Ramos (cell line): ENCODE data around the gene EYA2.

ENCODE experiments used
- in situ Hi-C: fragments of 300-500 bp; cut with MboI; formaldehyde crosslinking; loops from one replicate; pipeline ENCODE4 v1.14.3; 2022; ENCODE audit warnings: low sequenced_read_pairs; ENCODE audit not compliant: unreplicated experiment

The EYA2 gene

DNA sequence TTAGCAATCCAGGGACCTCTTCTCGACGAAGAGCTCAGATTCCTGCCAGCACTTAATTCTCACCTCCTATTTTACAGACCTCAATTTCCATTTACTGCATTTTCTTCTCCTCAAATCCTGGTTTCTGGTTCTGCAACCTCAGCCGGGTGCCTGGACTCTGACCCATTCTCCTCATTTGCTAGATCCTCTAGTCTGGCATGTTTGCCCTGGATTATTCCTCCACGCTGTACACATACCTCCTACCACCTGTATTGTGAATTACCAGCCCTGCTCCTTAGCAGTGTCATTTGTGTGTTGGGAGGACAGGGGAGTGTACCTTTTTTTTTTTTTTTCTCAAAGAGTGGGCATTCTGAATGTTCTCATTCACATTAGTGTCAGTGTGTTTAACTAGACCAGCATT lies 257.4 kb downstream of the EYA2 start:
- in situ Hi-C loops: no loop called here

DNA sequence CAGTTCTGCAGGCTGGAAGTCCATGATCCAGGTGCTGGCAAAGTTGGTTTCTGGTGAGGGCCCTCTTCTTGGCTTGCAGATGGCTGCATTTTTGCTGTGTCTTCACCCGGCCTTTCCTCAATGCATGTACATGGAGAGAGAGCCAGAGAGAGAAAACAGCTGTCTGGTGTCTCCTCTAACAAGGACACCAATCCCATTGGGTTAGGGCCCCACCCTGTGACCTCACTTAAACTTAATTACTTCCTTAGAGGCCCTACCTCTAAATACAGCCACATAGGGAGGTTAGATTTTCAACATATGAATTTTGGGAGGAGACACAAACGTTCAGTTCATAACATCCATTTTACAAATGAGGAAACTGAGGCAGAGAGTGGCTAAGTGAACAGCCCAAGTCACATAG lies 259.4 kb downstream of the EYA2 start:
- in situ Hi-C loops: no loop called here

DNA sequence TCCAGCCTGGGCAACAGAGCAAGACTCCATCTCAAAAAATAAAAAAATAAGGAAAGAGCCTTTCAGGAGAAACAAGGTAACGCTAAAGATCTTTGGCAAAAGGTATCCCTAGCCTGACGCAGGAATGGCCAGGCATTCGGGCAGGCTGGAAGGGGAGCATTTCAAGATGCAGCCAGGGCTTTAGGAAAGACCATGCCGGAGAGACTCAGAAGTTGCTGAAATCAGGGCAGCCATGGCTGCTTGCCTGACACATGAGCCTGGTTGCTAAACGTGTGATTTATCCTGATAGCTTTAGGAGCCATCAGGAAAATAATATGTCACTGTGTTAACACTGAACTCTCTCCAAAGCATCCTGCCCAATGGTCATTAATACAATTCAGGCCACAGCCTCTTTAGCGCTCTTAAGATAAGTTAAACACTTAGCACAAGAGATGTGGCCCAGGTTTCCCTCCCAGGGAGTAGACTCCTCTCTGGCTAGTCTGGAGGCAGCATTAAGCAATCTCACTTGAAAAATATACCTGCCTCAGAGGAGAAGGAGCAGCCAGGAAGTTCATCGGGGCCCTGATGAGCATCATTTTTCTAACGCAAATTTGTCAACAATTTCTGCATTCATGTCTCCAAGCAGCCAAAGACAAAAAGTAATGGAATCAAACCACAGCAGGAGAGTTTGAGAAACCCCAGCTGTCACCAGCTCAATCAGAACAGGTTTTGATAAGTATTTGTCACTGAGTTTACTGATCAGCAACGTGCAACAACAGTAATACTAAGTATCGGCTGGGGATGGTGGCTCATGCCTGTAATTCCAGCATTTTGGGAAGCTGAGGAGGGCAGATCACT lies 261.9 kb downstream of the EYA2 start:
- in situ Hi-C loops: no loop called here

DNA sequence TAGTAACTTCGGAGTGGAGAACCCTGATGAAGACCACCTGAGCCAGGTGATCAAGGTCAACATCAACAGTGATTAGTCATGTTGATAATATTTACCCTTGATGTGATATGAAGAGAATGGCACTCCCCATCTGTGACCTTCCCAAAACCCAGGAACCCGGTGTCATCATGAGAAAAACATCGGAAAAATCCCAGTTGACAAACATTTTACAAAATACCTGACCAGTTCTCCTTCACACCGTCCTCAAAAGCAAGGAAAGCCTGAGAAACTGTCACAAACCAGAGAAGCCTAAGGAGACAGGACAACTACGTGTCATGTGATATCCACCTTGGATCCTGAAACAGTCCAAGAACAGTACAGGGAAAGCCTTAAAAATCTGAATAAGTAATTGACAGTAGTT lies 264.5 kb downstream of the EYA2 start:
- in situ Hi-C loops: no loop called here

DNA sequence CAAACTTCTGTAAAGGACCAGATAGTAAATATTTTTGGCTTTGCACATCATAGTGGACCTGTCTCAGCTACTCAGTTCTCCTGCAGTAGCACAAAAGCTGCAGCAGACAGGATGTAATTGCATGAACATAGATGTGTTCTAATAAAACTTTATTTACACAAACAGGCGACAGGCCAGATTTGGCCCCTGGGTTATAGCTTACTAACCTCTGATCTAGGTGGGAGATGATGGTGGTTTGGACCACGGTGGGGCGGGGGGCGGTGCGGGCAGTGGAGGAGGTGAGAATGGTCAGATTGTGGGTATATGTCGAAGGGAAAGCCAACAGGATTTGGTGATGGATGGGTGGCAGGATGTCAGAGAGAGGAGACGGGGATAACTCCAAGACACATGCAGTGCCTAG lies 265.6 kb downstream of the EYA2 start:
- in situ Hi-C loops: no loop called here

DNA sequence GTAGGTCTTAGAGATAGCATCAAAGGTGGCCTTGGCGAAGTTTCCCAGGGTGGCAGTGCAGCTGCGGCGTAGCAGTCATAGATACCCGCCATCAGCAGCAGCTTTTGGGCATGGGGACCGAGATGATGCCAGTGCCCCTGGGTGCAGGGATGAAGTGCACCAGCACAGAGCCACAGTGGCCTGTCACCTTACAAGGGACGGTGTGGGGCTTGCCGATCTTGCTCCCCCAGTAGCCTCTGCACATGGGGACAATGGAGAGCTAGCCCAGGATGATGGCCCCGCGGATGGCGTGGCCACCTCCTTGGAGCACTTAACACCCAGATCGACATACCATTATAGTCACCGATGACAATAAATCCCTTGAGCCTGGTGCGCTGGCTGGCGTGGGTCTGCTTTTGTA lies 266.3 kb downstream of the EYA2 start:
- in situ Hi-C loops: no loop called here

DNA sequence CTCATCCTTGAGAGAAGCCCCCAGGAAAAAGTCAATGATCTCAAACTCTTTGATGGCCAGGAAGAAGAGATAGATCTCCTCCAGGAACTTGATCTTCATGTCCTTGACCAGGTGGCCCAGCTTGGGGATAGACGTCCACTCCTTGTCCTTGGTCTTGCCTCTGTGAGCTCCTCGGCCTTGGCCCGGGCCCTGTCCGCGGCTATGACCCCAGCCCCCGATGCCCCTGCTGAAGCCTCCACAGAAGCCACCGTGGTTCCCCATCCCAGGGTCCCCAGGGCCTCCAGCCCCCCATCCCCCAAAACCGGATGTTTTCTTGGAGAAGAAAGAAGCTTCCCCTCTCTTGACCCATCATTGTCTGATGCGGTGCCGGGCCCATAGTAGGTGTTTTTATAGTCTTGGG lies 266.8 kb downstream of the EYA2 start:
- in situ Hi-C loops: no loop called here

DNA sequence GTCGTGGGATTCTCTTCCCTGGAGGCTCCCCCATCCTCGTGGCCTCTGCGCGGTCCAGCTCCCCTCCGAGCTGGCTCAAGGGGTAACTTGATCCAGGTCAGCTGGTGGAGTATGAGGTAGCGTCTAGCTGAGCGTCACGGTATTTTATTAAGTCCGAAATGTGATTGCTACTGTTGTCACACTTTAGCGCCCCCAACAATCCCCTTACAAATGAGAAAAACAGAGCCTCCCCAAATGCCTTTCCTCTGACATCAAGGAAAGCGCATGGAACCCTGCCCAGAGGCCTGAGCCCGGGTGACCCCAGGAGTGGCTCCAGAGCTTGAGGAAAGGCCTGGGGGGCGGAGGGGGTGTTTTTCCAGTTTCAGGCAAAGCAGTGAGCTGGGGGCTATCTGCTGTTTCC lies 269.5 kb downstream of the EYA2 start:
- in situ Hi-C loops: no loop called here

DNA sequence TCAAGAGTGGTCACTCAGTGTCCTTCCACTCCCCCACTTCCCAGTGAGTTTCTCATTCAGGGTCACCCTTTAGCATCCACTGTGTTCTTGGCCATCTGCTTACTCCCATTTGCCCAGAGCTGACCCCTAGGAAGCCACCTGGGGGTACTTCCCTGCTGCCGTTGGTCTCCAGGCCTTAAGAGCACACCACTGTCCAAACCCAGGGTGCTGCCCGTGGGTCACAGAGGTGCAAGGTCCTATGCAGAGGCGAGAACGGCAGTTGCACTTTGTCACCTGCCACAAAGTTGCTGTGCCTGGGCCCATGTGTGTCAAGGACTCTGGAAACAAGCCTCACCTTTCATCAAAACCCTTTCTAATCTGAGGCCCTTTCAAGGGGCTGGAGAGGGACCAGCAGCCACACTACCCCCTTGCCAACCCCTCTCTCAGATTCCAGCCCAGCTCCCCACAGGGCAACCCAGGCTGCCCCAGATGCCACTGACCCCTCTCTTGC lies 270.8 kb downstream of the EYA2 start:
- in situ Hi-C loops: no loop called here

DNA sequence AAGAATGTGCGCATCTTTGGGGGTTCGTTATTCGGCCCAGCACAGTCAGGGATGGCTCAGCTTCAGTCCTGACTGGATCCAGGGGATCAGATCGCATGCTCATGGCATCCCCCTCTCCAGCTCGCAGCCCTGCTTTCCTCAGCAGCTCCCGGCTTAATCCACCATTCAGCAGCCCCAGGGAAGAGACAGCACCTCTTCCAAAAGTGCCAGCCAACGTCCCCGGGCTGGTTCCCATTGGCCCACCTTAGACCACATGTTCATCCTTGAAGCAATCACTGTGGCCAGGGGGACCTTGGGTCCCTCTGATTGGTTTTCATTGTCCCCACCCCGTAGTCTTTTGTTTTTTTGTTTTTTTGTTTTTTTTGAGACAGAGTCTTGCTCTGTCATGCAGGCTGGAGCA lies 273.2 kb downstream of the EYA2 start:
- in situ Hi-C loops: no loop called here

DNA sequence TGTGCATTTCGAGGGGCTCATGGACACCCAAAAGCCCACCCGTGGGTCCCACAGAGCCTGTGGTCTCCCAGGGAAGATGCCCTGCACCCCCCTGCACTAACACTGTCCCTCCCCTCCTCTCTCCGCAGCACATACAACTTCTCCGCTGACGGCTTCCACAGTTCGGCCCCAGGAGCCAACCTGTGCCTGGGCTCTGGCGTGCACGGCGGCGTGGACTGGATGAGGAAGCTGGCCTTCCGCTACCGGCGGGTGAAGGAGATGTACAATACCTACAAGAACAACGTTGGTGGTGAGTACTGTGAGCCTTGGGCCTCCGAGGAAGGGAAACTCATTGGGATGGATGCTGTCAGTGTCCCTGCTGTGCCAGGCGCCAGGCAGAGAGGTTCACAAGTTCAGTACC lies 277.9 kb downstream of the EYA2 start:
- in situ Hi-C loops: no loop called here

DNA sequence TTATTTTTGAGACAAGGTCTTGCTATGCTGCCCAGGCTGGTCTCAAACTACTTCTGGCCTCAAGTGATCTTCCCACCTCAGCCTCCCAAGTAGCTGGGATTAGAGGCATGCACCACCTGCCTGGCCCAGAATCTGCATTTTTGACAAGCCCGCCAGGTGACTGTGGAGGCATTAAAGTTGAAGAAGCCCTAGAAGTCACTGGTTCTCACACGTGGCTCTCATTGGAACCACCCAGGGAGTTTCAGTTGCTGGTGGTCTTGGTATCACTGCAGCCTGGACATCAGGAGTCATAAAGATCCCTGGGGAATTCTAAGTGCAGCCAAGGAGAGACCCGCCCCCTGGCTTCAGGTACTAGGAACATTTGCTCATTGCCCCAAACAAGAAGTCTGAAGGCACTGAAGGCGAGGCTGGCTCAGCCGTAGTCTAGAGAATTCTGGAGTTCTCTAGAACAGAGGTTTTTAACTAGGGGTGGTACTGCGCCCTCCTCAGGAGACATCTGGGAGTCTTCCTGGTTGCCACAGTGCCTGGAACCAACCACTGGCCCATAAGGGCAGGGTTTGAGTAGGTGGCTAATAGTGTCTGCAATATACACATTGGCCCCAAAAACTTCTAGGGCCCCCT lies 279.1 kb downstream of the EYA2 start:
- in situ Hi-C loops: no loop called here

DNA sequence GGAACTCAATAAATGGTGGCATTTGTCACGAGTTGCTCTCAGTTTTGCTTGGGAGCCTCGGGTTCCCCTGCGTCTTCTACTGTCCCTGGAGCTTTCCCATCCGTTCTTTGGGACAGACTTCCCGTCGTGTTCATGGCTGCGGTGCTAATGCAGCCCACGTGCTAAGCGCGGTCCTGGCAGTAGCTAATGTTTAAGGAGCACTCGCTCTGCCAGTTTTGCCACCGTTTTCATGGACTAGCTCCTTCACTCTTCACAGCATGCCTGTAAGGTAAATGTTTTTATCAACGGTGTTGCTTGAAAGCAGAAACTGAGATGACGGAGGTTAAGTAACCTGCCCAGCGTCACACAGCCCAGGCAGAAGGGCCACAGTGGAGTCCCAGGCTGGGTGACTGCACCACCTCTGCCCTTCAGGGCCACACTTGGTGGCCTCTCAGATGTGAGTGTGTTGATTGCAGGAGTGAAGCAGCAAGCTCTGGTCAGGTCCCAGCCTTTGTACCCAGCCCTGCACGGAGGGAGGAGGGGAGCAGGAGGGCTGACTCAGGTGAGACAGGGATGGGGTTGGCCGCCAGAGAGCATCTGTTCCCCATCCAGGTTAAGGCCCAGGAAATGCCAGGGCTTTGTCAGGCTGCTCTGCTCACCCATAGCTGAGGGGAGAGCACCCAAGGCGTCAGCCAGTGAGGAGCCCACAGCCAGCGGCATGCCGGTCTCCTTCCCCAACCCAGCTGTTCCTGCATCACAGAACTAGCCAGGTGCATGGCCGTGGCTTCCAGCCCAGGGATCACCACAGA lies 280.0 kb downstream of the EYA2 start:
- in situ Hi-C loops: loop anchor here (25.0 kb wide), 1 partner anchor 1438 kb away; no protein-coding TSS in a partner anchor

DNA sequence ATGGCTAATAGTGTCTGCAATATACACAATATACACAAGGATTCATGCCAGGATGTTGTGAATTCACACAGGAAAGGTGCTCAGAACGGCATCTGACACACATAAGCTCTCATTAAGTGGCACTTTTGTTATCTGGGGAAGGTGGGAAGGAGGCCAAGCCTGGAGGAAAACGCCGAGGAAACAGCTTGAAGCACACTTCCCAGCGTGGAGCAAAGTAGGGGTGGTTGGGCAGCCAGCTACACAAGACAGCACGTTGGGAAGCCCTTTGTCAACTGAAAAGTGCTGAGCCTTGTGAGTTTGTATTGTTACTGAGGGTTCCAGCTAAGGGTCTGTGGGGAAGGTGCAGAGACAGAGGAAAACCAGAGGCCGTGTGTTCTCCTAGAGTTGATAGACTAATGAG lies 280.9 kb downstream of the EYA2 start:
- in situ Hi-C loops: loop anchor here (25.0 kb wide), 1 partner anchor 1437 kb away; no protein-coding TSS in a partner anchor

DNA sequence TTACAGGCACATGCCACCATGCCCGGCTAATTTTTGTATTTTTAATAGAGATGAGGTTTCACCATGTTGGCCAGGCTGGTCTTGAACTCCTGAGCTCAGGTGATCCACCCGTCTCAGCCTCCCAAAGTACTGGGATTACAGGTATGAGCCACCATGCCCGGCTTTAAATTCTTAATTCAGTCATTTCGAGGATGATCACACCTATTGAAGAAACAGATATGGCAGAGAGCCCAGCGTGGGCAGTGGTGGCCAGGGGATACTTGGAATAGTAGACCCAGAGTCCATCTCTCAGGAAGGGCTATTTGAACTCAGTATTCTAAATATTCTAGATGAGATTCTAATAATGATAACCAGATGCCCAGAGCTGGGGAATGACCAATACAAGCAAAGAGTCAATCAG lies 281.6 kb downstream of the EYA2 start:
- in situ Hi-C loops: loop anchor here (25.0 kb wide), 1 partner anchor 1436 kb away; no protein-coding TSS in a partner anchor

DNA sequence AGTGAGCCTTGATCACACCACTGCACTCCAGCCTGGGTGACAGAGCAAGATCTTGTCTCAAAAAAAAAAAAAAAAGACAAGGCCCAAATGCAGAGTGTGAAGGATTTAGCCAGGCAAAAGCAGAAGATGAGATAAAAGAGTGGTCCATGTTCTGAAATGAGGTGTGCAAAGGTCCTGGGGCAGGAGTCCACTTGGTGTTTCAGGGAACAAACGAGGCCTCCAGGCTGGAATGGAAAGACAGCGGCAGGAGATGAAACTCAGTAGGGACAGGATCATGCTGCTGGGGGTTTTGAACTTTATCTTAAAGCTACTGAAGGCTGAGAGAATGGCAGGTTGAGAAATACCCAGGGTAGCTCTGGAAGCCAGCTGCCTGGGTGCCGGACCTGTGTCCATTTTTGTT lies 283.6 kb downstream of the EYA2 start:
- in situ Hi-C loops: loop anchor here (25.0 kb wide), 1 partner anchor 1434 kb away; no protein-coding TSS in a partner anchor

DNA sequence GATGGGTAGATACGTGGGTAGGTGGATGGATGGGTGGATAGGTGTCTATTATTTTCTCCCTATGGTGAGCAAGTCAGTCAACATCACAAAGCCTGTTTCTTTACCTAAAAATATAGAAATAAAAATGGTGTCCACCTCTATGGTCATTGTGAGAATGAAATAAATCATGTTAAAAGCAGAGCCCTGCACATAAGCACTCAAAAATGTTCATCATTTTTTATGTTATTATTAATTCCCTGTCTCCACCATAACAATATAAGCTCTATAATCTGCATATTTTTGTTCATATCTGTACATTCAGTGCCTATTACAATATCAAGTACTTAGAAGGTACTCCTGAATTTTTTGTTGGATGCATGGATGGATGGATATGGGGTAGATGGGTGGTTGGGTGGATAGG lies 284.2 kb downstream of the EYA2 start:
- in situ Hi-C loops: loop anchor here (25.0 kb wide), 1 partner anchor 1433 kb away; no protein-coding TSS in a partner anchor

DNA sequence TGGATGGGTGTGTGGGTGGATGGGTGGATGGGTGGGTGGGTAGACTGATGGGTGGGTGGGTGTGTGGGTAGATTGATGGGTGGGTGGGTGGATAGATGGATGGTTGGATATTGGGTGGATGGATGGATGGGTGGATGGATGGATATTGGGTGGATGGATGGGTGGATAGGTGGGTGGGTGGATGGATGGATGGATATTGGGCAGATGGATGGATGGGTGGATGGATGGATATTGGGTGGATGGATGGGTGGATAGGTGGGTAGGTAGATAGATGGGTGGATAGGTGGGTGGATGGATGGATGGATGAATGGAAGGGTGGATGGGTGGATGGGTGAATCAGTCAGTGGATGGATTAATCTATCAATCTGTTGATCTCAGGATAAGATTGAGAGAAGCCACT lies 284.6 kb downstream of the EYA2 start:
- in situ Hi-C loops: loop anchor here (25.0 kb wide), 1 partner anchor 1433 kb away; no protein-coding TSS in a partner anchor

DNA sequence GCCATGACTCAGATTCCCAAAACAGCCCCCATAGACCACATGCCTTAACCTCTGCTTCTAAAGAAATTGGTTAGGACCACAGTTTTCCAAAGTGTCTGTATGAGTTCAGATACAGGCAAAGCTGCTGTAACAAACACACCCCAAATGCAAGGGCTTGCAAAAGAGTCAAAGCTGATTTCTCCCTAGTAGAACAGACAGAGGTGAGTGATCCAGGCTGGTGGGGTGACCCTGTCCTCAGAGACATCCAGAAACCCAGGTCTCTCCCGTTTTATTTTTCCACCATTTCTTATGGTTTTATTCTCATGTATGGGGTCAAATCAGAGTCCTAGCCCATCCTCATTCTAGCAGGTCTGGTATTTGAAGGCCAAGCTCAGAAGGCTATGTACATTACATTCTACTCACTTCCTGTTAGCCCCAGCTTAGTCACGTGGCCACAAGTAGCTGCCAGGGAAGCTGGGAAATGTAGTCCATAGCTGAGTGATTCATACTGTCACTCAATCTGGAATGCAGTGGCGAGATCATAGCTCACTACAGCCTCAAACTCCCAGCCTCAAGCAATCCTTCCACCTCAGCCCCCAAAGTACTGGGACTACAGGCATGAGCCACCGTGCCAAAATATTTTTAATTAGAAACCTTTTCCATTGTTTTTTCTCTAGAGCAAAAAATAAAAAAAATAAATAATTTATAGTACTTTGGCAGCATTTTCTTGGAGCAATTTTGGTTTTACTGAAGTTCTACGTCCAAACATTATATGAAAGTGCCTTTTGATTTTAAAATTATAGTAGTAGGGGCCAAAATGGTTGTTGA lies 286.6 kb downstream of the EYA2 start:
- in situ Hi-C loops: loop anchor here (25.0 kb wide), 1 partner anchor 1431 kb away; no protein-coding TSS in a partner anchor

DNA sequence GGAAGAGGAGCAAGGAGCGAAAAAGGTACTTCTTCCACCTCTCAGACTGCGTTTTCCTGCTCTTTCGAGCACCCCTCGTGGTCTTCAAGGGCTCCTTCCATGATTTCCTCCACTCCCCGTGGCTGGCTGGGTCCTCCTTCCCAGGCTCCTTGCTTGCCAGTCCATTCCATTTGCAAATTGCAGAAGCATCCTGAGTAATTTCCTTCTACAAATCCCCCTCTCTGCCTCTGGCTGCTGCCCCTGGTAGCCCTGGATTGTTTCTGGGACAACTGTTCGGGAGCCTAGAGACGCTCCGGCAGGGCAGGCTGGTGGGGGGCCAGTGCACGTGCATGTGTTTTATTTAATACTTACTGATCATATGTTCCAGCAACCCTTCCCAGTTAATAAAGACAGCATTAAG lies 288.7 kb downstream of the EYA2 start:
- in situ Hi-C loops: loop anchor here (25.0 kb wide), 1 partner anchor 1429 kb away; no protein-coding TSS in a partner anchor
